ENCODE results near the gene MYMX. TPM values are rescaled to one million over a fixed set of nuclear protein-coding genes. Genes with fewer than 3 reads are reported as not detected.
"Not testable (repeated sequence)": the region's sequence is repeated elsewhere in the genome, so short reads cannot be mapped to it uniquely, and the experiment has no call there.

MYMX gene
- polyA plus RNA-seq, 2 of the 4 experiments (the other 2 are of a cell fraction) = not detected

DNA sequence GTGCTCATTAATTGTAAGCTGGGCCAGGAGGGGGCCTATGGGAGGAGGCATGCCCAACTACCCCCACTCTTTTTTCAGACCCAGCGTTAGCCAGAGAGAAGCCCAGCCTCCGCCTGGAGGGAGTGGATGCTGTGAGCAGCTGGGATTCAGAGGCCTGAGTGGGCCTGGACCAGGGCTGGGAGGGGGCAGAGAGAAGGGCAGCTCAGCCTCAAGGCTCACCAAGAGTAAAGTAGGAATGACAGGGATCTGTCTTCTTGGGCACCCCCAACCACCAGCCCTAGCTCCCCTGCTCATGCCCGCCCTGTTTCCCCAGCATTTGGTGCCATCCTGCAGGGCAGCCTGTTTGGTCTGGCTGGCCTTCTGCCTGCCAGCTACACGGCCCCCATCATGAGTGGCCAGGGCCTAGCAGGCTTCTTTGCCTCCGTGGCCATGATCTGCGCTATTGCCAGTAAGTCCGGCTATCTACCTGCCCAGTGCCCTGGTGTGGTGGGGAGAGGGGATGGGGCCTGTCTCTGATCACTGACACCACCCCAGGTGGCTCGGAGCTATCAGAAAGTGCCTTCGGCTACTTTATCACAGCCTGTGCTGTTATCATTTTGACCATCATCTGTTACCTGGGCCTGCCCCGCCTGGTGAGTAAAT, 13.4 kb downstream of the MYMX start:
- 67% methylated on average over 2 of the region's 10 CpGs for WGBS (ENCODE audit: missing lambda C conversion rate)
- Histone ChIP-seq H3K9me3 (no peaks in the 10 kb centered on the region), H3K4me3 (no peak overlapping the region), H3K4me2 (no peak overlapping the region), H3K27ac (no peak overlapping the region), H3K4me1 (peaks cover 31% of the 10 kb centered on the region)
- POLR2A ChIA-PET = interaction anchor here (0.6 kb wide), 1 partner anchor 85 kb away, joined by 3 read pairs; no protein-coding TSS in a partner anchor
- DNase-seq (ENCODE audit: low read depth in 1 of 2, low spot score in 1 of 2) (no peak), FAIRE-seq (no peak), ATAC-seq (no peak)
- no peak for TF ChIP-seq BHLHE40 (IDR thresholded peaks at IDR 0.05; ENCODE audit: low read depth, low read length)
- TF ChIP-seq CEBPB (IDR thresholded peaks at IDR 0.05) = no peak
- no peak for TF ChIP-seq RCOR1 (IDR thresholded peaks at IDR 0.05; ENCODE audit: low read depth, low read length)
- TF ChIP-seq JUN (IDR thresholded peaks at IDR 0.05) = no peak
- no peak for TF ChIP-seq EHF (CRISPR knock-in tag; IDR thresholded peaks at IDR 0.05)
- TF ChIP-seq PHF8 (IDR thresholded peaks at IDR 0.05; ENCODE audit: borderline replicate concordance, low read depth) = no peak
- no peak for TF ChIP-seq NPAS2 (CRISPR knock-in tag; IDR thresholded peaks at IDR 0.05; ENCODE audit: borderline replicate concordance)
- CTCF ChIA-PET = interaction anchor here (0.8 to 1.8 kb wide), 3 partner anchors 9 to 133 kb away, joined by 4 to 6 read pairs (median 5); no protein-coding TSS in a partner anchor

GRCh38 chr6:44231426-44231825, 14.7 kb downstream of the MYMX start:
- CTCF ChIA-PET = interaction anchor here (8.4 kb wide), 1 partner anchor 7 kb away, joined by 111 read pairs; the partner anchor contains the start of gene SLC29A1
- peaks cover 27% of the 10 kb centered on the region for H3K4me1 ChIP-seq
- H3K9me3 ChIP-seq; ATAC-seq; DNase-seq (ENCODE audit: low read depth in 1 of 2, low spot score in 1 of 2); POLR2A ChIA-PET; H3K27ac ChIP-seq; H3K4me3 ChIP-seq; H3K4me2 ChIP-seq; FAIRE-seq: not testable (repeated sequence)
- 94% methylated on average over 9 of the region's 9 CpGs for WGBS (ENCODE audit: missing lambda C conversion rate)

- no peak overlapping the region for H3K27ac ChIP-seq
- FAIRE-seq (no peak), DNase-seq (ENCODE audit: low read depth in 1 of 2, low spot score in 1 of 2) (no peak), ATAC-seq (no peak)
- ChIA-PET CTCF (interaction anchor here (1.0 to 8.4 kb wide), 6 partner anchors 9 to 60 kb away, joined by 3 to 111 read pairs (median 20); partner anchors contain the start of genes HSP90AB1 and SLC29A1), POLR2A (no interaction called here)
- TF ChIP-seq FOSB (CRISPR knock-in tag; IDR thresholded peaks at IDR 0.05) (no peak), ELK1 (IDR thresholded peaks at IDR 0.05; ENCODE audit: low read depth, low read length) (no peak), HOXA7 (CRISPR knock-in tag; IDR thresholded peaks at IDR 0.05) (no peak), POLR2A (IDR thresholded peaks at IDR 0.05; ENCODE audit: low read length) (no peak), CHD4 (IDR thresholded peaks at IDR 0.05; ENCODE audit: borderline replicate concordance) (no peak), JUNB (IDR thresholded peaks at IDR 0.05) (no peak), ZC3H11A (IDR thresholded peaks at IDR 0.05) (no peak), TFCP2L1 (CRISPR knock-in tag; IDR thresholded peaks at IDR 0.05) (no peak), HEYL (CRISPR knock-in tag; IDR thresholded peaks at IDR 0.05) (no peak)
- peaks cover 32% of the 10 kb centered on the region for H3K4me1 ChIP-seq
- H3K9me3 ChIP-seq = no peaks in the 10 kb centered on the region
- H3K4me2 ChIP-seq = no peak overlapping the region
- 90% methylated on average over 11 of the region's 16 CpGs for WGBS (ENCODE audit: missing lambda C conversion rate)
- no peak overlapping the region for H3K4me3 ChIP-seq
These were observed 16.2 kb downstream of the MYMX start for GRCh38 chr6:44232676-44233566.

DNA sequence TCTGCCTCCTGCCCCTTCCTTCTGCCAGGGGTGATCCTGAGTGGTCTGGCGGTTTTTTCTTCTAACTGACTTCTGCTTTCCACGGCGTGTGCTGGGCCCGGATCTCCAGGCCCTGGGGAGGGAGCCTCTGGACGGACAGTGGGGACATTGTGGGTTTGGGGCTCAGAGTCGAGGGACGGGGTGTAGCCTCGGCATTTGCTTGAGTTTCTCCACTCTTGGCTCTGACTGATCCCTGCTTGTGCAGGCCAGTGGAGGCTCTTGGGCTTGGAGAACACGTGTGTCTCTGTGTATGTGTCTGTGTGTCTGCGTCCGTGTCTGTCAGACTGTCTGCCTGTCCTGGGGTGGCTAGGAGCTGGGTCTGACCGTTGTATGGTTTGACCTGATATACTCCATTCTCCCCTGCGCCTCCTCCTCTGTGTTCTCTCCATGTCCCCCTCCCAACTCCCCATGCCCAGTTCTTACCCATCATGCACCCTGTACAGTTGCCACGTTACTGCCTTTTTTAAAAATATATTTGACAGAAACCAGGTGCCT, 16.9 kb downstream of the MYMX start:
- H3K4me2 ChIP-seq = no peak overlapping the region
- no peak overlapping the region for H3K4me3 ChIP-seq
- H3K9me3 ChIP-seq = no peaks in the 10 kb centered on the region
- ChIA-PET POLR2A (interaction anchor here (1.8 kb wide), 1 partner anchor 13 kb away, joined by 13 read pairs; the partner anchor contains the start of gene HSP90AB1), CTCF (interaction anchor here (0.6 to 8.4 kb wide), 18 partner anchors 9 to 1658 kb away, joined by 3 to 111 read pairs (median 7); partner anchors contain the start of genes HSP90AB1, MYMX and SLC29A1)
- H3K27ac ChIP-seq = peak overlapping the region in 1 of 2 experiments; percentile 77; a peak in 1 of 6 replicates
- WGBS (ENCODE audit: missing lambda C conversion rate) = 92% methylated on average over 12 of the region's 14 CpGs
- FAIRE-seq (no peak), DNase-seq (ENCODE audit: low read depth in 1 of 2, low spot score in 1 of 2) (no peak), ATAC-seq (no peak)
- peaks cover 39% of the 10 kb centered on the region for H3K4me1 ChIP-seq
- TF ChIP-seq CEBPB (IDR thresholded peaks at IDR 0.05) = no peak
- no peak for TF ChIP-seq REST (IDR thresholded peaks at IDR 0.05)
- no peak for TF ChIP-seq EHF (CRISPR knock-in tag; IDR thresholded peaks at IDR 0.05)
- TF ChIP-seq RNF2 (IDR thresholded peaks at IDR 0.05; ENCODE audit: borderline replicate concordance, low read depth) = no peak
- TF ChIP-seq ELK1 (IDR thresholded peaks at IDR 0.05; ENCODE audit: low read depth, low read length) = no peak
- no peak for TF ChIP-seq KDM1A (IDR thresholded peaks at IDR 0.05; ENCODE audit: low read depth)
- TF ChIP-seq, protein P1, sequence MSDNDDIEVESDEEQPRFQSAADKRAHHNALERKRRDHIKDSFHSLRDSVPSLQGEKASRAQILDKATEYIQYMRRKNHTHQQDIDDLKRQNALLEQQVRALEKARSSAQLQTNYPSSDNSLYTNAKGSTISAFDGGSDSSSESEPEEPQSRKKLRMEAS (IDR thresholded peaks at IDR 0.05) = no peak
- TF ChIP-seq MAFK (IDR thresholded peaks at IDR 0.05; ENCODE audit: partially characterized antibody) = no peak
- no peak for TF ChIP-seq GATA3 (IDR thresholded peaks at IDR 0.05; ENCODE audit: borderline replicate concordance)

All from A549 (cell line).